H9 (cell line): ENCODE data around the gene EVI5L. TPM values are rescaled to one million over a fixed set of nuclear protein-coding genes. Genes with fewer than 3 reads are reported as not detected.
A peak's percentile ranks its signal among the peaks of the same experiment; 100 is the strongest.

Experiments
- DNase-seq: peaks from one replicate; pipeline ENCODE4 v3.0.0-alpha.2; 2017
- H2AFZ ChIP-seq: one replicate; pipeline ENCODE4 v1.6.1; 2013; ENCODE audit warnings: mild to moderate bottlenecking, low read length, control low read depth, moderate library complexity
- H2AK5ac ChIP-seq: 2 replicates; pipeline ENCODE4 v1.6.1; 2013; ENCODE audit warnings: low read length, control low read depth, mixed read lengths; ENCODE audit not compliant: insufficient read length
- H2BK120ac ChIP-seq: one replicate; pipeline ENCODE4 v1.6.1; 2013; ENCODE audit warnings: low read depth, mild to moderate bottlenecking, low read length, control low read depth, inconsistent platforms; ENCODE audit not compliant: poor library complexity, severe bottlenecking
- H2BK12ac ChIP-seq: 2 replicates; pipeline ENCODE4 v1.6.1; 2013; ENCODE audit warnings: low read length, control low read depth, mixed read lengths, low read depth; ENCODE audit not compliant: insufficient read length
- H2BK15ac ChIP-seq: 2 replicates; pipeline ENCODE4 v1.6.1; 2013; ENCODE audit warnings: low read depth, low read length, control low read depth
- H2BK20ac ChIP-seq: one replicate; pipeline ENCODE4 v1.6.1; 2013; ENCODE audit warnings: low read depth, mild to moderate bottlenecking, low read length, control low read depth, inconsistent platforms; ENCODE audit not compliant: poor library complexity, severe bottlenecking
- H2BK5ac ChIP-seq: 2 replicates; pipeline ENCODE4 v1.6.1; 2013; ENCODE audit warnings: low read length, control low read depth, mixed read lengths; ENCODE audit not compliant: insufficient read length
- H3K14ac ChIP-seq: 2 replicates; pipeline ENCODE4 v1.6.1; 2013; ENCODE audit warnings: low read length, control low read depth; ENCODE audit not compliant: insufficient read depth
- H3K18ac ChIP-seq: 2 replicates; pipeline ENCODE4 v1.6.1; 2013; ENCODE audit warnings: low read depth, mild to moderate bottlenecking, mixed read lengths, low read length, control low read depth; ENCODE audit not compliant: insufficient read length
- H3K23ac ChIP-seq: 2 replicates; pipeline ENCODE4 v1.6.1; 2013; ENCODE audit warnings: low read length, control low read depth, mixed read lengths, low read depth; ENCODE audit not compliant: insufficient read length
- H3K23me2 ChIP-seq: 2 replicates; pipeline ENCODE4 v1.6.1; 2013; ENCODE audit warnings: low read depth, mild to moderate bottlenecking, mixed read lengths, low read length, control low read depth; ENCODE audit not compliant: insufficient read length, poor library complexity, severe bottlenecking
- H3K27ac ChIP-seq: 2 replicates; pipeline ENCODE4 v1.5.1; 2013; ENCODE audit warnings: low read length, control low read depth, mixed read lengths, low read depth; ENCODE audit not compliant: insufficient read length
- H3K27me3 ChIP-seq: 2 replicates; pipeline ENCODE4 v1.6.1; 2013; ENCODE audit warnings: low read length, control low read depth, inconsistent platforms; ENCODE audit not compliant: insufficient read depth
- H3K4ac ChIP-seq: 2 replicates; pipeline ENCODE4 v1.6.1; 2013; ENCODE audit warnings: low read depth, mild to moderate bottlenecking, control low read depth, inconsistent platforms, low read length, moderate library complexity
- H3K4me1 ChIP-seq: 2 replicates; pipeline ENCODE4 v1.6.1; 2013; ENCODE audit warnings: low read length, control low read depth, inconsistent platforms; ENCODE audit not compliant: insufficient read depth
- H3K4me2 ChIP-seq: 2 replicates; pipeline ENCODE4 v1.6.1; 2013; ENCODE audit warnings: low read length, control low read depth, mixed read lengths; ENCODE audit not compliant: insufficient read length, insufficient read depth
- H3K56ac ChIP-seq: 2 replicates; pipeline ENCODE4 v1.6.1; 2013; ENCODE audit warnings: low read depth, mild to moderate bottlenecking, mixed read lengths, low read length, control low read depth; ENCODE audit not compliant: insufficient read length
- H3K79me1 ChIP-seq: 2 replicates; pipeline ENCODE4 v1.6.1; 2013; ENCODE audit warnings: low read depth, mild to moderate bottlenecking, moderate library complexity, low read length, control low read depth, inconsistent platforms; ENCODE audit not compliant: insufficient read depth, poor library complexity, severe bottlenecking
- H3K79me2 ChIP-seq: 2 replicates; pipeline ENCODE4 v1.6.1; 2013; ENCODE audit warnings: low read length, control low read depth, inconsistent platforms; ENCODE audit not compliant: insufficient read depth
- H3K9ac ChIP-seq: 2 replicates; pipeline ENCODE4 v1.6.1; 2013; ENCODE audit warnings: low read length, control low read depth, mixed read lengths; ENCODE audit not compliant: insufficient read length; ENCODE audit errors: extremely low read depth
- H3K9me3 ChIP-seq: one replicate; pipeline ENCODE4 v1.6.1; 2013; ENCODE audit warnings: low read depth, low read length, inconsistent platforms; ENCODE audit not compliant: control insufficient read depth
- H3T11ph ChIP-seq: one replicate; pipeline ENCODE4 v1.6.1; 2013; ENCODE audit warnings: mild to moderate bottlenecking, low read length, control low read depth, inconsistent platforms
- H4K20me1 ChIP-seq: one replicate; pipeline ENCODE4 v1.6.1; 2013; ENCODE audit not compliant: control insufficient read depth, insufficient read length, insufficient read depth
- H4K5ac ChIP-seq: 2 replicates; pipeline ENCODE4 v1.6.1; 2013; ENCODE audit warnings: low read depth, mild to moderate bottlenecking, mixed read lengths, low read length, control low read depth; ENCODE audit not compliant: insufficient read length
- H4K8ac ChIP-seq: replicated peaks from 2 replicates; pipeline ENCODE4 v1.6.1; 2013; ENCODE audit warnings: low read length, control low read depth, mixed read lengths, low read depth; ENCODE audit not compliant: insufficient read length
- H4K91ac ChIP-seq: 2 replicates; pipeline ENCODE4 v1.6.1; 2013; ENCODE audit warnings: low read depth, mild to moderate bottlenecking, moderate library complexity, mixed read lengths, low read length, control low read depth; ENCODE audit not compliant: insufficient read length
- H3K27ac Mint-ChIP-seq, 3 experiments: 2 replicates in 2 of 3; 3 replicates in 1 of 3; pipeline ENCODE4 v1.8.0; 2020 to 2021; ENCODE audit warnings: mixed read lengths in 3 of 3, mild to moderate bottlenecking in 1 of 3, moderate library complexity in 1 of 3
- H3K27me3 Mint-ChIP-seq: 2 replicates; pipeline ENCODE4 v1.8.0; 2021; ENCODE audit warnings: low read depth, mild to moderate bottlenecking, moderate library complexity, mixed read lengths
- H3K36me3 Mint-ChIP-seq, 3 experiments: 2 replicates in 2 of 3; 3 replicates in 1 of 3; pipeline ENCODE4 v1.8.0; 2020 to 2021; ENCODE audit warnings: low read depth in 3 of 3, mixed read lengths in 3 of 3; ENCODE audit not compliant: insufficient read depth in 1 of 3
- H3K4me1 Mint-ChIP-seq, 2 experiments: 2 replicates each; pipeline ENCODE4 v1.8.0; 2020; ENCODE audit warnings: mixed read lengths in 2 of 2
- H3K4me3 Mint-ChIP-seq, 2 experiments: 2 replicates in 1 of 2; 3 replicates in 1 of 2; pipeline ENCODE4 v1.8.0; 2020 to 2021; ENCODE audit warnings: mild to moderate bottlenecking in 2 of 2, mixed read lengths in 2 of 2, moderate library complexity in 1 of 2
- H3K9me3 Mint-ChIP-seq, 2 experiments: 2 replicates in 1 of 2; 3 replicates in 1 of 2; pipeline ENCODE4 v1.8.0; 2020; ENCODE audit warnings: mild to moderate bottlenecking in 2 of 2, mixed read lengths in 2 of 2, moderate library complexity in 1 of 2
- WGBS: extraction: QIAGEN DNeasy Blood & Tissue Kit; methylation state at CpG from one replicate; pipeline ENCODE4 v1.1.7; 2013; ENCODE audit warnings: missing lambda C conversion rate, low lambda C conversion rate, mixed read lengths; ENCODE audit not compliant: insufficient read length; ENCODE audit errors: extremely low coverage; 5-methylcytosine and 5-hydroxymethylcytosine counted together
- total RNA-seq: library from RNA; stranded (reverse); gene quantifications from 2 replicates; pipeline ENCODE4 v1.2.1, GENCODE V29; 2021
- TF ChIP-seq, protein P1 (sequence below): fragments of 200-600 bp; sonication (generic); conservative IDR thresholded peaks from 3 replicates; pipeline ENCODE4 v1.8.0; 2021; ENCODE audit warnings: antibody characterized with exemption, mild to moderate bottlenecking

The EVI5L gene
- total RNA-seq, 1 experiment from 2014 or later = 7.1 TPM

DNA sequence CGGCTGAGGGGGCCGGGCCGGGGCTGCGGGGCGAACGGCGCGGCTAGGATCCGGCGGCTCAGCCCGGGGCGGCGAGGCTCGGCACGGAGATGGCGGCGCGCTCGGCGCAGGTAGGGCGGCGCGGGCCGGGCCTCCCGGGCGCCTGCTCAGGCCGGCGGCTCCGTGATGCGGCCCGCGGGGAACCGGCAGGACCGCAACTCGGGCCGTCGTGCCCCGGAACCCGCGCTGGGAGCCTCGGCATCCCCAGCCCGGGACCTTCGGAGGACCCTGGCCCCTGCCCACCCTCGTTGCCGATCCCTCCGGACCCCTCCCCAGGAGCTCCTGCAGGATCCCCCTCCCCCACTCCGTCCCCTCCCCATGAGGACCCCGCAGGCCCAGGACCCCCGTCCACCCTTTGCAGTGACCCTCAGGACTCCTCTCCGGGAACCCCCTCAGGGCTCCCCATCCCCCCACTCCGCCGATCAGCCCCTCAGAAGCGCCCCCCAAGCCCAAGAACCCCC lies 304 bp downstream of the EVI5L start:
- no peak overlapping the region for H3K14ac ChIP-seq
- no peak for DNase-seq
- no peak overlapping the region for H3K9ac ChIP-seq
- H2AFZ ChIP-seq = no peak overlapping the region
- H3K79me1 ChIP-seq = no peaks in the 10 kb centered on the region
- no peaks in the 10 kb centered on the region for H3K9me3 ChIP-seq
- no peaks in the 10 kb centered on the region for H3K79me2 ChIP-seq
- H4K5ac ChIP-seq = no peak overlapping the region
- Mint-ChIP-seq H3K27me3 (peaks cover 59% of the 10 kb centered on the region), H3K4me3 (peak overlapping the region; percentile 73 to 82; a peak in 4 of 5 replicates), H3K36me3 (no peaks in the 10 kb centered on the region), H3K4me1 (peaks cover 18 to 22% of the 10 kb centered on the region in 2 experiments), H3K9me3 (no peaks in the 10 kb centered on the region), H3K27ac (no peak overlapping the region)
- H3K56ac ChIP-seq = no peak overlapping the region
- no peak overlapping the region for H2BK5ac ChIP-seq
- no peak overlapping the region for H2BK15ac ChIP-seq
- H4K8ac ChIP-seq = no peak overlapping the region
- no peaks in the 10 kb centered on the region for H3K27me3 ChIP-seq
- H3K23me2 ChIP-seq = peaks cover 3% of the 10 kb centered on the region
- H2AK5ac ChIP-seq = no peak overlapping the region
- H2BK12ac ChIP-seq = no peak overlapping the region
- TF ChIP-seq, protein P1, sequence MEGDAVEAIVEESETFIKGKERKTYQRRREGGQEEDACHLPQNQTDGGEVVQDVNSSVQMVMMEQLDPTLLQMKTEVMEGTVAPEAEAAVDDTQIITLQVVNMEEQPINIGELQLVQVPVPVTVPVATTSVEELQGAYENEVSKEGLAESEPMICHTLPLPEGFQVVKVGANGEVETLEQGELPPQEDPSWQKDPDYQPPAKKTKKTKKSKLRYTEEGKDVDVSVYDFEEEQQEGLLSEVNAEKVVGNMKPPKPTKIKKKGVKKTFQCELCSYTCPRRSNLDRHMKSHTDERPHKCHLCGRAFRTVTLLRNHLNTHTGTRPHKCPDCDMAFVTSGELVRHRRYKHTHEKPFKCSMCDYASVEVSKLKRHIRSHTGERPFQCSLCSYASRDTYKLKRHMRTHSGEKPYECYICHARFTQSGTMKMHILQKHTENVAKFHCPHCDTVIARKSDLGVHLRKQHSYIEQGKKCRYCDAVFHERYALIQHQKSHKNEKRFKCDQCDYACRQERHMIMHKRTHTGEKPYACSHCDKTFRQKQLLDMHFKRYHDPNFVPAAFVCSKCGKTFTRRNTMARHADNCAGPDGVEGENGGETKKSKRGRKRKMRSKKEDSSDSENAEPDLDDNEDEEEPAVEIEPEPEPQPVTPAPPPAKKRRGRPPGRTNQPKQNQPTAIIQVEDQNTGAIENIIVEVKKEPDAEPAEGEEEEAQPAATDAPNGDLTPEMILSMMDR = no peak
- no peak overlapping the region for H3K23ac ChIP-seq
- no peaks in the 10 kb centered on the region for H4K20me1 ChIP-seq
- H4K91ac ChIP-seq = no peak overlapping the region
- H3K18ac ChIP-seq = no peak overlapping the region
- H3K4me2 ChIP-seq = peak overlapping the region; percentile 31
- no peak overlapping the region for H2BK120ac ChIP-seq
- no peak overlapping the region for H3K27ac ChIP-seq
- no peak overlapping the region for H3T11ph ChIP-seq
- H3K4ac ChIP-seq = no peak overlapping the region
- no peak overlapping the region for H2BK20ac ChIP-seq
- no CpG with 5 or more reads among the region's 53 CpGs for WGBS
- no peaks in the 10 kb centered on the region for H3K4me1 ChIP-seq
